C4-2B (cell line): Measurements from ENCODE around the gene RBBP5.

Experiments
- H3K27ac ChIP-seq: fragments of 450-650 bp; 2 replicates; pipeline ENCODE4 v1.5.1; 2017
- CTCF ChIP-seq: fragments of 450-650 bp; conservative IDR thresholded peaks from 2 replicates; pipeline ENCODE4 v1.5.1; 2017; ENCODE audit warnings: mild to moderate bottlenecking
- ZFX ChIP-seq: fragments of 450-650 bp; IDR thresholded peaks from 2 replicates; pipeline ENCODE4 v1.6.1; 2017

RBBP5 gene

GRCh38 chr1:205056188-205056611 is 65.6 kb downstream of the RBBP5 start:
- TF ChIP-seq CTCF (no peak), ZFX (no peak)
- H3K27ac ChIP-seq = no peak overlapping the region

GRCh38 chr1:205054013-205054412 is 67.8 kb downstream of the RBBP5 start:
- no peak for TF ChIP-seq ZFX
- TF ChIP-seq CTCF = no peak

GRCh38 chr1:205053296-205053695 is 68.5 kb downstream of the RBBP5 start:
- no peak for TF ChIP-seq ZFX
- no peak for TF ChIP-seq CTCF
- no peak overlapping the region for H3K27ac ChIP-seq

More at GRCh38 chr1:205054013-205054412, 67.8 kb downstream of the RBBP5 start:
- H3K27ac ChIP-seq = no peak overlapping the region

- TF ChIP-seq ZFX (no peak), CTCF (no peak)
- H3K27ac ChIP-seq = no peak overlapping the region
Observed at GRCh38 chr1:205052690-205053089, 69.1 kb downstream of the RBBP5 start.

GRCh38 chr1:205049479-205049878 is 72.3 kb downstream of the RBBP5 start:
- TF ChIP-seq ZFX = no peak
- TF ChIP-seq CTCF = no peak
- H3K27ac ChIP-seq = no peak overlapping the region

GRCh38 chr1:205048382-205048781 is 73.4 kb downstream of the RBBP5 start:
- no peak overlapping the region for H3K27ac ChIP-seq
- TF ChIP-seq CTCF = no peak
- no peak for TF ChIP-seq ZFX

GRCh38 chr1:205047764-205048231 is 74.0 kb downstream of the RBBP5 start:
- no peak overlapping the region for H3K27ac ChIP-seq
- TF ChIP-seq ZFX = no peak
- TF ChIP-seq CTCF = no peak
